ENCODE data around the gene FXYD6. TPM values are rescaled to one million over a fixed set of nuclear protein-coding genes. Genes with fewer than 3 reads are reported as not detected.

Gene FXYD6
- total RNA-seq, 1 donor from 2014 or later = not detected

GRCh38 chr11:117918366-117919255 lies 42.2 kb upstream of the FXYD6 start:
- ATAC-seq (ENCODE audit: low read depth) (no peak), DNase-seq (no peak)
- intact Hi-C loops (cut with micrococcal nuclease) = loop anchor here (2.0 kb wide), 2 partner anchors 18 to 32 kb away; no protein-coding TSS in a partner anchor
- peaks cover 16% of the 10 kb centered on the region for H3K4me1 Mint-ChIP-seq
- H3K27me3 Mint-ChIP-seq = no peaks in the 10 kb centered on the region
- POLR2A ChIA-PET = interaction anchor here (1.1 to 1.4 kb wide), 4 partner anchors 18 to 132 kb away, joined by 3 to 7 read pairs (median 5); no protein-coding TSS in a partner anchor
- no peak for TF ChIP-seq CTCF (IDR thresholded peaks at IDR 0.05)
- H3K36me3 Mint-ChIP-seq (ENCODE audit: low read depth) = no peaks in the 10 kb centered on the region
- no peak overlapping the region for H3K4me3 Mint-ChIP-seq
- CTCF ChIA-PET = interaction anchor here (1.8 to 2.3 kb wide), 2 partner anchors 28 to 134 kb away, joined by 7 to 10 read pairs; no protein-coding TSS in a partner anchor
- no peak overlapping the region for H3K27ac Mint-ChIP-seq
- no peaks in the 10 kb centered on the region for H3K9me3 Mint-ChIP-seq

- ATAC-seq (ENCODE audit: low read depth) (no peak), DNase-seq (no peak)
- intact Hi-C loops (cut with micrococcal nuclease) = loop anchor here (2.0 kb wide), 2 partner anchors 17 to 33 kb away; no protein-coding TSS in a partner anchor
- CTCF ChIA-PET = no interaction called here
- Mint-ChIP-seq H3K36me3 (ENCODE audit: low read depth) (no peaks in the 10 kb centered on the region), H3K27ac (peak overlapping the region; percentile 12), H3K9me3 (no peaks in the 10 kb centered on the region), H3K4me1 (peaks cover 16% of the 10 kb centered on the region), H3K27me3 (no peaks in the 10 kb centered on the region), H3K4me3 (no peak overlapping the region)
- TF ChIP-seq CTCF (IDR thresholded peaks at IDR 0.05) = no peak
- POLR2A ChIA-PET = no interaction called here
Measured at GRCh38 chr11:117917591-117918151, 41.2 kb upstream of the FXYD6 start.

GRCh38 chr11:117916956-117917355 lies 40.5 kb upstream of the FXYD6 start:
- Mint-ChIP-seq H3K4me3 (no peak overlapping the region), H3K4me1 (peaks cover 16% of the 10 kb centered on the region), H3K9me3 (no peaks in the 10 kb centered on the region), H3K27ac (no peak overlapping the region), H3K36me3 (ENCODE audit: low read depth) (no peaks in the 10 kb centered on the region), H3K27me3 (no peaks in the 10 kb centered on the region)
- ATAC-seq (ENCODE audit: low read depth) (no peak), DNase-seq (no peak)
- ChIA-PET CTCF (no interaction called here), POLR2A (no interaction called here)
- intact Hi-C loops (cut with micrococcal nuclease) = no loop called here
- TF ChIP-seq CTCF (IDR thresholded peaks at IDR 0.05) = no peak

- H3K9me3 Mint-ChIP-seq = no peaks in the 10 kb centered on the region
- no peak for DNase-seq
- H3K4me1 Mint-ChIP-seq = peaks cover 16% of the 10 kb centered on the region
- intact Hi-C loops (cut with micrococcal nuclease) = no loop called here
- no peak overlapping the region for H3K27ac Mint-ChIP-seq
- H3K27me3 Mint-ChIP-seq = peaks cover 4% of the 10 kb centered on the region
- no peaks in the 10 kb centered on the region for H3K36me3 Mint-ChIP-seq (ENCODE audit: low read depth)
- no peak overlapping the region for H3K4me3 Mint-ChIP-seq
- ATAC-seq (ENCODE audit: low read depth) = no peak
- CTCF ChIA-PET = no interaction called here
- POLR2A ChIA-PET = no interaction called here
- no peak for TF ChIP-seq CTCF (IDR thresholded peaks at IDR 0.05)
Measured at GRCh38 chr11:117915672-117916235, 39.3 kb upstream of the FXYD6 start.
